Fibroblast of mammary gland (primary cell): ENCODE data around the gene EZH1.

ENCODE experiments used
- DNase-seq: peaks from one replicate; pipeline ENCODE4 v3.0.0-alpha.2; 2010; ENCODE audit warnings: low read depth
- H3K4me3 ChIP-seq: 2 replicates; pipeline ENCODE4 v1.5.1; 2011; ENCODE audit warnings: low read depth, mild to moderate bottlenecking, low read length, moderate library complexity; ENCODE audit not compliant: control insufficient read depth
- TF ChIP-seq, protein P1 (sequence below): conservative IDR thresholded peaks from 2 replicates; pipeline ENCODE4 v1.5.1; 2011; ENCODE audit warnings: low read depth, low read length, inconsistent platforms; ENCODE audit not compliant: control insufficient read depth, insufficient read depth

EZH1 gene

DNA sequence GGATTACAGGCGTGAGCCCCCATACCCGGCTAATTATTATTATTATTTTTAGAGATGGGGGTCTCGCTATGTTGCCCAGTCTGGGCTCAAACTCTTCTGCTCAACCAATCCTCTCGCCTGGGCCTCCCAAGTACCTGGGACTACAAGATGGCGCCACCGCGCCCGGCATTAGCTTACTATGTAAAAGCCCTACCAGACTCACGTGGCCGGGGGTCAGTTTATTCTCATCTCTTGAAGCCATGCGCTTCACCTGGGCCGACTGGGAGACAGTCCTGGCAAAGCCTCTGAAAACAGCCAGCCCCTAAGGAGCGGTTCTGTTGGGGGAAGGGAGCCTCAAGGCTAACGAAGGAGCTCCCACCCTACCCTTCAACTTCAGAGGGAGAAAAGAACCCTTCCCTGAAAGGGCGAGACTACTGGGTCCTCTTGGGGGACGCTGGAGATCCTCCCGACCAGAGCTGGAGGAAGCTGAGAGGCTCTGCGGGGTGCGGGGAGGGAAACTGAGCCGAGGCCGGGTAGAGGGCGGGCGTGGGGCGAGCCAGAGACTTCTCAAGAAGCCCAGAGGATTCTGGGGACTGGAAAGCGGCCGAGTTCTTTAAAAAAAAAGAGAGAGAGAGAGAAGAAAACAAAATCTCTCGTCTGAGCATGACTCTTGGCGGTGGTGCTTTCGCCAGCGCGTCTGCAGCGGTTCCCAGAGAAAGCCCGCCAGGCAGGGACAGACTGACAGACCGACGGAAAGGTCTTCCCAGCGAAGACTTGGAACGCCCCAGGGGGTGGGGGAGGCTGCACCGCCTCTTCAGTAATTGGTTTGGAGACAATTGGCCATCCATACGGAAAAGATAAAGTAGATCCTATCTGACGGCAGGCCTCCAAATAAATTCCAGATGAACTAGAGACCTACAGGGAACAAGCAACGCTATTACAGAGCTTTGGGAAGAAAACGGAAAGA is 91.4 kb downstream of the EZH1 start:
- TF ChIP-seq, protein P1, sequence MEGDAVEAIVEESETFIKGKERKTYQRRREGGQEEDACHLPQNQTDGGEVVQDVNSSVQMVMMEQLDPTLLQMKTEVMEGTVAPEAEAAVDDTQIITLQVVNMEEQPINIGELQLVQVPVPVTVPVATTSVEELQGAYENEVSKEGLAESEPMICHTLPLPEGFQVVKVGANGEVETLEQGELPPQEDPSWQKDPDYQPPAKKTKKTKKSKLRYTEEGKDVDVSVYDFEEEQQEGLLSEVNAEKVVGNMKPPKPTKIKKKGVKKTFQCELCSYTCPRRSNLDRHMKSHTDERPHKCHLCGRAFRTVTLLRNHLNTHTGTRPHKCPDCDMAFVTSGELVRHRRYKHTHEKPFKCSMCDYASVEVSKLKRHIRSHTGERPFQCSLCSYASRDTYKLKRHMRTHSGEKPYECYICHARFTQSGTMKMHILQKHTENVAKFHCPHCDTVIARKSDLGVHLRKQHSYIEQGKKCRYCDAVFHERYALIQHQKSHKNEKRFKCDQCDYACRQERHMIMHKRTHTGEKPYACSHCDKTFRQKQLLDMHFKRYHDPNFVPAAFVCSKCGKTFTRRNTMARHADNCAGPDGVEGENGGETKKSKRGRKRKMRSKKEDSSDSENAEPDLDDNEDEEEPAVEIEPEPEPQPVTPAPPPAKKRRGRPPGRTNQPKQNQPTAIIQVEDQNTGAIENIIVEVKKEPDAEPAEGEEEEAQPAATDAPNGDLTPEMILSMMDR = no peak
- H3K4me3 ChIP-seq = peak overlapping the region; percentile 38
- peak; percentile 84 for DNase-seq

DNA sequence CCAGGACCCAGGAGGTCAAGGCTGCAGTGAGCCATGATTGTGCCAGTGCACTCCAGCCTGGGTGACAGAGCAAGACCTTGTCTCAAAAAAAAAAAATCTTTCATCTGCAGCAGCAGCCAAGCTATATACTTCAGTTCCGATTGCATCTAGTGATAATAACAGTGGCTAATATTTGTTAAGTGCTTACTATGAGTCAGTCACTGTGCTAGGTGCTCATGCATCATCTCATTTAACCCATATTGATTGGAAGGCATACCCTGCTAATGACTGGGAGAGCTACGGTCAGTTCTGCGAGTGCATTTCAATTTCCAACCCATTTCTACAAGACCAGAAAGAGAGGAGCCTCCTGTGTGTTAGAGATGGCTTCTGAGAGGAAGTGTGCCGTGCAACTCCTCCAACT is 93.4 kb downstream of the EZH1 start:
- DNase-seq = no peak
- TF ChIP-seq, protein P1 = no peak

More for the DNA sequence above, 93.4 kb downstream of the EZH1 start:
- H3K4me3 ChIP-seq = no peak overlapping the region
